Mesenchymal stem cell (in vitro differentiated cells and primary cell): ENCODE data around the gene RNASET2.
"Not testable (repeated sequence)": the region's sequence is repeated elsewhere in the genome, so short reads cannot be mapped to it uniquely, and the experiment has no call there.

Experiments
- DNase-seq: peaks from one replicate; pipeline ENCODE4 v3.0.0-alpha.2; 2013
- H2AFZ ChIP-seq: one replicate; pipeline ENCODE4 v1.6.1; 2013; ENCODE audit warnings: low read depth, mild to moderate bottlenecking, control low read depth, inconsistent platforms, low read length, moderate library complexity
- H2AK5ac ChIP-seq: 2 replicates; pipeline ENCODE4 v1.6.1; 2013; ENCODE audit warnings: low read length, moderate library complexity, mild to moderate bottlenecking, inconsistent platforms; ENCODE audit not compliant: severe bottlenecking
- H2BK120ac ChIP-seq: one replicate; pipeline ENCODE4 v1.6.1; 2013; ENCODE audit warnings: low read depth, mild to moderate bottlenecking, inconsistent platforms, low read length, moderate library complexity
- H2BK12ac ChIP-seq, 2 experiments: one replicate each; pipeline ENCODE4 v1.6.1; 2013; ENCODE audit warnings: inconsistent platforms in 2 of 2, low read length in 2 of 2, mild to moderate bottlenecking in 2 of 2, moderate library complexity in 2 of 2, control low read depth in 1 of 2
- H2BK15ac ChIP-seq: one replicate; pipeline ENCODE4 v1.6.1; 2013; ENCODE audit warnings: mild to moderate bottlenecking, low read depth, inconsistent platforms; ENCODE audit not compliant: poor library complexity, severe bottlenecking
- H2BK5ac ChIP-seq: 2 replicates; pipeline ENCODE4 v1.6.1; 2013; ENCODE audit warnings: low read depth, mild to moderate bottlenecking, low read length, control low read depth, inconsistent platforms; ENCODE audit not compliant: poor library complexity, severe bottlenecking
- H3K14ac ChIP-seq, 2 experiments: one replicate each; pipeline ENCODE4 v1.6.1; 2013; ENCODE audit warnings: inconsistent platforms in 2 of 2, low read length in 2 of 2, control low read depth in 1 of 2, mild to moderate bottlenecking in 1 of 2, moderate library complexity in 1 of 2
- H3K18ac ChIP-seq, 2 experiments: one replicate each; pipeline ENCODE4 v1.6.1; 2013; ENCODE audit warnings: inconsistent platforms in 2 of 2, low read length in 2 of 2, control low read depth in 1 of 2, low read depth in 1 of 2, mild to moderate bottlenecking in 1 of 2
- H3K23ac ChIP-seq, 2 experiments: one replicate each; pipeline ENCODE4 v1.6.1; 2013; ENCODE audit warnings: inconsistent platforms in 2 of 2, low read length in 2 of 2, mild to moderate bottlenecking in 2 of 2, moderate library complexity in 2 of 2, control low read depth in 1 of 2
- H3K27ac ChIP-seq: 2 replicates; pipeline ENCODE4 v1.5.1; 2013; ENCODE audit warnings: mild to moderate bottlenecking, moderate library complexity, low read length, control low read depth, inconsistent platforms; ENCODE audit not compliant: poor library complexity, severe bottlenecking
- H3K27me3 ChIP-seq, 2 experiments: 2 replicates each; pipeline versions ENCODE4 v1.6.1 to v1.7.0; 2013; ENCODE audit warnings: low read length in 2 of 2, mild to moderate bottlenecking in 2 of 2, moderate library complexity in 2 of 2, control low read depth in 1 of 2, inconsistent platforms in 1 of 2; ENCODE audit not compliant: control insufficient read depth in 1 of 2, insufficient read depth in 1 of 2
- H3K36me3 ChIP-seq, 2 experiments: 2 replicates each; pipeline versions ENCODE4 v1.6.1 to v1.7.0; 2013; ENCODE audit warnings: low read length in 2 of 2, control low read depth in 1 of 2, inconsistent platforms in 1 of 2, low read depth in 1 of 2, mild to moderate bottlenecking in 1 of 2; ENCODE audit not compliant: insufficient read depth in 2 of 2, control insufficient read depth in 1 of 2
- H3K4ac ChIP-seq, 2 experiments: one replicate each; pipeline ENCODE4 v1.6.1; 2013; ENCODE audit warnings: inconsistent platforms in 2 of 2, low read length in 2 of 2, mild to moderate bottlenecking in 2 of 2, moderate library complexity in 2 of 2, control low read depth in 1 of 2, low read depth in 1 of 2
- H3K4me1 ChIP-seq: 2 replicates; pipeline ENCODE4 v1.6.1; 2013; ENCODE audit warnings: low read depth, low read length, control low read depth; ENCODE audit not compliant: control insufficient read depth, insufficient read depth
- H3K4me2 ChIP-seq: 2 replicates; pipeline ENCODE4 v1.6.1; 2013; ENCODE audit warnings: low read length, mild to moderate bottlenecking, inconsistent platforms; ENCODE audit not compliant: poor library complexity, severe bottlenecking
- H3K4me3 ChIP-seq, 2 experiments: 2 replicates each; pipeline versions ENCODE4 v1.5.1 to v1.7.0; 2013; ENCODE audit warnings: low read length in 2 of 2, mild to moderate bottlenecking in 2 of 2, control low read depth in 1 of 2, low read depth in 1 of 2; ENCODE audit not compliant: insufficient read depth in 1 of 2
- H3K79me1 ChIP-seq: replicated peaks from 2 replicates; pipeline ENCODE4 v1.6.1; 2013; ENCODE audit warnings: mild to moderate bottlenecking, control low read depth, low read length, inconsistent platforms; ENCODE audit not compliant: poor library complexity, severe bottlenecking
- H3K9ac ChIP-seq: 2 replicates; pipeline ENCODE4 v1.7.0; 2013; ENCODE audit warnings: mild to moderate bottlenecking, low read length, moderate library complexity
- H3K9me3 ChIP-seq: 2 replicates; pipeline ENCODE4 v1.7.0; 2013; ENCODE audit warnings: mild to moderate bottlenecking, low read length; ENCODE audit not compliant: control insufficient read depth
- H4K8ac ChIP-seq: one replicate; pipeline ENCODE4 v1.6.1; 2013; ENCODE audit warnings: inconsistent platforms, mild to moderate bottlenecking, low read length, moderate library complexity
- H4K91ac ChIP-seq: one replicate; pipeline ENCODE4 v1.6.1; 2013; ENCODE audit warnings: mild to moderate bottlenecking, low read length, inconsistent platforms
- WGBS: methylation state at CpG from one replicate; pipeline ENCODE4 v1.1.7; 2013; ENCODE audit warnings: mixed read lengths; 5-methylcytosine and 5-hydroxymethylcytosine counted together

Gene RNASET2

GRCh38 chr6:166915484-166915883 is 40.9 kb downstream of the RNASET2 start:
- not testable (repeated sequence) for H3K9me3 ChIP-seq, H3K14ac ChIP-seq, H3K23ac ChIP-seq, H4K8ac ChIP-seq, H2BK5ac ChIP-seq, H2BK15ac ChIP-seq, H3K4me3 ChIP-seq, H3K4ac ChIP-seq, H3K9ac ChIP-seq, H3K27ac ChIP-seq, H3K36me3 ChIP-seq, H2BK12ac ChIP-seq, H3K4me1 ChIP-seq, H3K27me3 ChIP-seq, H2BK120ac ChIP-seq, H3K18ac ChIP-seq, DNase-seq, H4K91ac ChIP-seq, H2AFZ ChIP-seq, H3K79me1 ChIP-seq, H2AK5ac ChIP-seq, H3K4me2 ChIP-seq
- WGBS: 70% methylated on average over 8 of the region's 8 CpGs

- H3K9ac ChIP-seq, H4K8ac ChIP-seq, H2BK5ac ChIP-seq, H2BK15ac ChIP-seq, H3K14ac ChIP-seq, H3K23ac ChIP-seq, H2BK12ac ChIP-seq, H3K18ac ChIP-seq, H3K4me1 ChIP-seq, H3K4me2 ChIP-seq, DNase-seq, H3K4me3 ChIP-seq, H4K91ac ChIP-seq, H2AFZ ChIP-seq, H2BK120ac ChIP-seq, H3K27me3 ChIP-seq, H3K27ac ChIP-seq, H2AK5ac ChIP-seq, H3K79me1 ChIP-seq, H3K4ac ChIP-seq, H3K36me3 ChIP-seq, H3K9me3 ChIP-seq: not testable (repeated sequence)
- 86% methylated on average over 3 of the region's 3 CpGs for WGBS
These were observed 41.4 kb downstream of the RNASET2 start for GRCh38 chr6:166914952-166915351.

- 90% methylated on average over 4 of the region's 5 CpGs for WGBS
These were observed 45.1 kb downstream of the RNASET2 start for GRCh38 chr6:166911248-166911677.

GRCh38 chr6:166910601-166911000 is 45.7 kb downstream of the RNASET2 start:
- Histone ChIP-seq H3K4me3 (no peak overlapping the region), H2AFZ (no peak overlapping the region), H4K8ac (no peak overlapping the region), H3K9me3 (no peaks in the 10 kb centered on the region), H3K18ac (no peak overlapping the region), H3K4me1 (no peaks in the 10 kb centered on the region), H3K4ac (no peak overlapping the region), H4K91ac (no peak overlapping the region), H3K4me2 (no peak overlapping the region), H3K14ac (no peak overlapping the region), H3K27me3 (peaks cover 4 to 5% of the 10 kb centered on the region in 2 experiments), H2BK12ac (no peak overlapping the region), H3K27ac (no peak overlapping the region), H2BK5ac (no peak overlapping the region), H3K79me1 (no peaks in the 10 kb centered on the region), H2AK5ac (no peak overlapping the region), H3K9ac (no peak overlapping the region), H2BK15ac (no peak overlapping the region), H3K23ac (no peak overlapping the region), H3K36me3 (no peaks in the 10 kb centered on the region), H2BK120ac (no peak overlapping the region)
- 94% methylated on average over 7 of the region's 7 CpGs for WGBS
- no peak for DNase-seq

More at GRCh38 chr6:166911248-166911677, 45.1 kb downstream of the RNASET2 start:
- Histone ChIP-seq H3K14ac (no peak overlapping the region), H3K27me3 (peaks cover 2 to 4% of the 10 kb centered on the region in 2 experiments), H3K4ac (no peak overlapping the region), H2AFZ (no peak overlapping the region), H2AK5ac (no peak overlapping the region), H3K9ac (no peak overlapping the region), H2BK5ac (no peak overlapping the region), H3K27ac (no peak overlapping the region), H3K4me3 (no peak overlapping the region), H3K79me1 (no peaks in the 10 kb centered on the region), H3K4me1 (no peaks in the 10 kb centered on the region), H4K91ac (no peak overlapping the region), H3K18ac (no peak overlapping the region), H3K9me3 (no peaks in the 10 kb centered on the region), H4K8ac (no peak overlapping the region), H2BK120ac (no peak overlapping the region), H3K23ac (no peak overlapping the region), H2BK15ac (no peak overlapping the region), H3K4me2 (no peak overlapping the region), H2BK12ac (no peak overlapping the region), H3K36me3 (no peaks in the 10 kb centered on the region)
- no peak for DNase-seq
